GM23248 (cell line): Measurements from ENCODE around the gene HEMK1. TPM values are rescaled to one million over a fixed set of nuclear protein-coding genes. Genes with fewer than 3 reads are reported as not detected.

Experiments
- DNase-seq: peaks from one replicate; pipeline ENCODE4 v3.0.0-alpha.2; 2015
- H2AFZ ChIP-seq: fragments of 200-600 bp; sonication (generic); 2 replicates; pipeline ENCODE4 v1.6.1; 2016; ENCODE audit warnings: antibody characterized with exemption
- H3F3A ChIP-seq: fragments of 200-600 bp; sonication (generic); 2 replicates; pipeline ENCODE4 v1.6.1; 2016; ENCODE audit warnings: mild to moderate bottlenecking, antibody characterized with exemption, mixed run types; ENCODE audit not compliant: insufficient read depth
- H3K27ac ChIP-seq: fragments of 200-600 bp; sonication (generic); 2 replicates; pipeline ENCODE4 v1.5.1; 2016; ENCODE audit warnings: mild to moderate bottlenecking
- H3K27me3 ChIP-seq: fragments of 200-600 bp; sonication (generic); replicated peaks from 2 replicates; pipeline ENCODE4 v1.6.1; 2016; ENCODE audit warnings: mild to moderate bottlenecking; ENCODE audit not compliant: insufficient read depth
- H3K36me3 ChIP-seq: fragments of 200-600 bp; sonication (generic); 2 replicates; pipeline ENCODE4 v1.6.1; 2016; ENCODE audit warnings: low read depth, mild to moderate bottlenecking
- H3K4me1 ChIP-seq: fragments of 200-600 bp; sonication (generic); 2 replicates; pipeline ENCODE4 v1.6.1; 2016; ENCODE audit warnings: mild to moderate bottlenecking; ENCODE audit not compliant: insufficient read depth
- H3K4me2 ChIP-seq: fragments of 200-600 bp; sonication (generic); one replicate; pipeline ENCODE4 v1.6.1; 2016; ENCODE audit warnings: mild to moderate bottlenecking; ENCODE audit not compliant: unreplicated experiment
- H3K4me3 ChIP-seq: fragments of 200-600 bp; sonication (generic); 2 replicates; pipeline ENCODE4 v1.5.1; 2016; ENCODE audit warnings: mild to moderate bottlenecking
- H3K79me2 ChIP-seq: fragments of 200-600 bp; sonication (generic); 2 replicates; pipeline ENCODE4 v1.6.1; 2016; ENCODE audit warnings: mild to moderate bottlenecking; ENCODE audit not compliant: insufficient read depth
- H3K9ac ChIP-seq: fragments of 200-600 bp; sonication (generic); 2 replicates; pipeline ENCODE4 v1.6.1; 2016; ENCODE audit warnings: mild to moderate bottlenecking
- H3K9me2 ChIP-seq: fragments of 200-600 bp; sonication (generic); 2 replicates; pipeline ENCODE4 v1.6.1; 2016; ENCODE audit warnings: mixed run types, mild to moderate bottlenecking, moderate library complexity; ENCODE audit not compliant: insufficient read depth
- H3K9me3 ChIP-seq: fragments of 200-600 bp; sonication (generic); one replicate; pipeline ENCODE4 v1.6.1; 2017; ENCODE audit warnings: low read depth
- H4K20me1 ChIP-seq: fragments of 200-600 bp; sonication (generic); 2 replicates; pipeline ENCODE4 v1.6.0; 2016; ENCODE audit not compliant: insufficient read depth
- EZH2 ChIP-seq: fragments of 200-600 bp; sonication (generic); IDR thresholded peaks from 2 replicates; pipeline ENCODE4 v1.6.1; 2018; ENCODE audit warnings: antibody characterized with exemption, mild to moderate bottlenecking; ENCODE audit not compliant: insufficient read depth, poor library complexity, severe bottlenecking
- EZH2phosphoT487 ChIP-seq: fragments of 200-600 bp; sonication (generic); IDR thresholded peaks from 2 replicates; pipeline ENCODE4 v1.6.1; 2018; ENCODE audit warnings: antibody characterized with exemption, moderate library complexity, mild to moderate bottlenecking, low read depth; ENCODE audit not compliant: insufficient read depth
- WGBS, 2 experiments: methylation state at CpG; one replicate each; pipeline ENCODE4 v1.1.6; 2015 to 2017; ENCODE audit warnings: low lambda C conversion rate in 2 of 2, low coverage in 1 of 2; ENCODE audit errors: missing lambda C conversion rate in 2 of 2; 5-methylcytosine and 5-hydroxymethylcytosine counted together
- in situ Hi-C: fragments of 300-500 bp; cut with MboI; formaldehyde crosslinking; loops from 2 replicates; pipeline ENCODE4 v1.15.0; 2020
- polyA plus RNA-seq: library from polyadenylated mRNA; unstranded; fragments of >200 nt; fragmentation: Nextera tagmentation; extraction: Ambion mirVana; gene quantifications from 2 replicates; pipeline ENCODE4 v1.2.1, GENCODE V29; 2016
- total RNA-seq: library from RNA; depleted of rRNA; stranded (reverse); fragments of >200 nt; shearing (Covaris generic); gene quantifications from 2 replicates; pipeline ENCODE4 v1.2.3, GENCODE V29; 2014

HEMK1 gene
- total and polyA plus RNA-seq, 2 experiments from 2014 or later: 15.8 to 17.3 TPM

DNA sequence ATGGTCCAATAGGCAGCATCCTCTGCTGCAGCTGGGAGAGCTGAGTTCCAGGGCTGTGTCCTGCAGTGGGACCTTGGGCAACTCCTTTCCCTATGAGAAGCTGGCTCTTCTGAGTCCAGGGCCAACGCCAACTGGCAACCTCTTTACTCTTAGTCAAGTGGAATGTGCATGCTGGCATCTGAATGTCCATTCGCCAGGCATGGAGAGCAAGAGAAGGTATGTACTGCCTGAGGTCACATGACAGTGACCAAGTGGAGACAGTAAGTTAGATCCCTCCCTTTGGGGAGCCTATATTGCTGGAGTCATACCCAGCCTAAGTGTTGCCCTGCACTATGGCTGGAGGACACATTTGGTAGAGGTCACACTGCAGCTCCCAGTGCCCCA is 12.1 kb downstream of the HEMK1 start:
- H3K27ac ChIP-seq: no peak overlapping the region
- peak; percentile 19 for DNase-seq
- H3K4me3 ChIP-seq: no peak overlapping the region
- H3K4me1 ChIP-seq: peaks cover 4% of the 10 kb centered on the region; the same call in 1 of the 2 replicates
- no peaks in the 10 kb centered on the region for H4K20me1 ChIP-seq
- H2AFZ ChIP-seq: no peak overlapping the region
- no peaks in the 10 kb centered on the region for H3K36me3 ChIP-seq
- no peak overlapping the region for H3K9ac ChIP-seq
- no peaks in the 10 kb centered on the region for H3K79me2 ChIP-seq
- in situ Hi-C loops: no loop called here
- H3K9me3 ChIP-seq: no peaks in the 10 kb centered on the region
- no peak overlapping the region for H3K4me2 ChIP-seq
- WGBS, 2 experiments: 90 to 91% methylated on average over 2 of the region's 2 CpGs
- no peaks in the 10 kb centered on the region for H3F3A ChIP-seq
- H3K27me3 ChIP-seq: no peaks in the 10 kb centered on the region
- H3K9me2 ChIP-seq: no peaks in the 10 kb centered on the region
- TF ChIP-seq EZH2: no peak
- TF ChIP-seq EZH2phosphoT487: no peak

DNA sequence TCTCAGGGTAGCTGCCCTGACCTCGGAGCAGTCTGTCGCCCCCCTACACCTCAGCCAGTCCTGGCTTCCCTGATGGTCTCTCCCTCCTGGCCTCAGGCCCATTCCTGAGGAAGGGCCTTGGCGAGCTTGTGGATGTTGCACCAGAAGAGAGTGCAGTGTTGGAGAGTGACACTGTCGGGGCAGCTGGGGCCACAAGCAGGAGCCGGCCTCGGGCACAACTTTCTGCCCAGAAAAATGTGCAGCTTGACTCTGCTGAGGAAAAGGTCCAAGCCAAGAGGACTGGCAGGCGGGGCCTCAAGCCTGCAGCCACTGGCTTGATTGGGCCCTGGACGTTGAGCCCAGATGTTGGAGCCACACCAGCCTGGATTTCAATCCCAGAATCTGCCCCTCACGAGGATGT is 12.8 kb downstream of the HEMK1 start:
- H3K79me2 ChIP-seq: no peaks in the 10 kb centered on the region
- H3K4me2 ChIP-seq: no peak overlapping the region
- no peak overlapping the region for H3K9ac ChIP-seq
- no peak overlapping the region for H2AFZ ChIP-seq
- in situ Hi-C loops: no loop called here
- TF ChIP-seq EZH2phosphoT487: no peak
- no peak for TF ChIP-seq EZH2
- H3K27me3 ChIP-seq: no peaks in the 10 kb centered on the region
- DNase-seq: no peak
- H3K27ac ChIP-seq: no peak overlapping the region
- no peak overlapping the region for H3K4me3 ChIP-seq
- H3K36me3 ChIP-seq: no peaks in the 10 kb centered on the region
- H3K9me3 ChIP-seq: no peaks in the 10 kb centered on the region
- H3K4me1 ChIP-seq: peaks cover 6% of the 10 kb centered on the region
- H3K9me2 ChIP-seq: no peaks in the 10 kb centered on the region
- H4K20me1 ChIP-seq: no peaks in the 10 kb centered on the region
- no peaks in the 10 kb centered on the region for H3F3A ChIP-seq
- WGBS, 2 experiments: 39 to 46% methylated on average over 8 to 9 of the region's 9 CpGs

DNA sequence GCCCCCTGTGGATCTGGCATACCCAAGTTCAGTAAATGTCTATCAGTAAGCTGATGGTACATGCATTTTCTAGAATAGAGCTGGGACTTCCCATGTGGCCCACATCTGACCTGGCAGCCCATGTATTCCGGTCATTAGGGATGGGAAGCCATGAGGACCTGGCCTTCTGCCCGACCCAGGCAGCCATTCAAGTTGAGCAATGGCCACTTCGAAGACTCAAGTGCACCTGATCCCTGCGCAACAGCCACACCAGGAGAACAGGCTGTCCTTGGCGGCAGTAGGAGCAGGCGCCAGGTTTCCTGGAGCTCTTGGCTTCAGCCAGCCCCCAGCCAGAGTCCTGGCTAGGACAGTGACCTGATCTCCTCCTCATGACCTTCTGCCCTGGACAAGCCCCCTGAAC is 14.6 kb downstream of the HEMK1 start:
- Histone ChIP-seq H3F3A (no peaks in the 10 kb centered on the region), H3K4me3 (no peak overlapping the region), H3K27me3 (no peaks in the 10 kb centered on the region), H4K20me1 (no peaks in the 10 kb centered on the region), H3K9me2 (no peaks in the 10 kb centered on the region), H3K27ac (no peak overlapping the region), H2AFZ (no peak overlapping the region), H3K4me2 (no peak overlapping the region), H3K9me3 (no peaks in the 10 kb centered on the region), H3K4me1 (peaks cover 14% of the 10 kb centered on the region), H3K79me2 (no peaks in the 10 kb centered on the region), H3K36me3 (no peaks in the 10 kb centered on the region), H3K9ac (no peak overlapping the region)
- TF ChIP-seq EZH2: no peak
- TF ChIP-seq EZH2phosphoT487: no peak
- in situ Hi-C loops: no loop called here
- 50 to 61% methylated on average over 4 to 6 of the region's 6 CpGs for WGBS, 2 experiments
- DNase-seq: no peak

DNA sequence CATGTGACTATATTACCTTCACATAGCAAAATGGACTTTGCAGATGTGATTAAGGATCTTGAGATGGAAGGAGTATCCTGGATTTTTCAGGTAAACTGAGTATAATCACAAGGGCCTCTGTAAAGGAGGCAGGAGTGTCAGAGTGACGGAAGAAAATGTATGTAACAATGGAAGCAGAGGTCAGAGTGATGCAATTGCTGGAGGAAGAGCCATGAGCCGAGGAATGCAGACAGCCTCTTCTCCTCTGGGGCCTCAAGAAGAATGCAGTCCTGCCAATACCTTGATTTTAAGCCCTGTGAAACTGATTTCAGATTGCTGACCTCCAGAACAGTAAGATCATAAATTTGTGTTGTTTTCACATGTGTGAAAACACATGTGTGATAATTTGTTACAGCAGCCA is 15.1 kb downstream of the HEMK1 start:
- DNase-seq: no peak
- Histone ChIP-seq H3K4me1 (peaks cover 16% of the 10 kb centered on the region), H3K27ac (no peak overlapping the region), H3K9me3 (no peaks in the 10 kb centered on the region), H3F3A (no peaks in the 10 kb centered on the region), H3K9ac (no peak overlapping the region), H3K4me3 (no peak overlapping the region), H3K27me3 (no peaks in the 10 kb centered on the region), H4K20me1 (no peaks in the 10 kb centered on the region), H3K4me2 (no peak overlapping the region), H2AFZ (no peak overlapping the region), H3K9me2 (no peaks in the 10 kb centered on the region), H3K79me2 (no peaks in the 10 kb centered on the region), H3K36me3 (no peaks in the 10 kb centered on the region)
- in situ Hi-C loops: no loop called here
- WGBS, 2 experiments: 79 to 81% methylated on average over 2 of the region's 2 CpGs
- TF ChIP-seq EZH2 (no peak), EZH2phosphoT487 (no peak)
